HG03103 (cell line): ENCODE results near the gene RANBP9.

Experiments
- ATAC-seq: cut with Tn5 transposase; IDR thresholded peaks from one replicate; pipeline ENCODE4 v1.9.1; 2021; ENCODE audit warnings: low read depth; ENCODE audit not compliant: unreplicated experiment

Gene RANBP9

GRCh38 chr6:13605634-13606033 lies 106.0 kb downstream of the RANBP9 start:
- no peak for ATAC-seq

- ATAC-seq: no peak
Observed at GRCh38 chr6:13604546-13605416, 106.9 kb downstream of the RANBP9 start.

- no peak for ATAC-seq
Observed at GRCh38 chr6:13604135-13604534, 107.5 kb downstream of the RANBP9 start.

GRCh38 chr6:13600036-13600435 lies 111.6 kb downstream of the RANBP9 start:
- ATAC-seq: no peak

GRCh38 chr6:13597073-13597472 lies 114.6 kb downstream of the RANBP9 start:
- no peak for ATAC-seq

- no peak for ATAC-seq
Observed at GRCh38 chr6:13593720-13594119, 117.9 kb downstream of the RANBP9 start.

GRCh38 chr6:13593103-13593502 lies 118.5 kb downstream of the RANBP9 start:
- ATAC-seq: no peak

GRCh38 chr6:13591205-13591921 lies 120.3 kb downstream of the RANBP9 start:
- no peak for ATAC-seq

GRCh38 chr6:13590574-13591153 lies 121.0 kb downstream of the RANBP9 start:
- no peak for ATAC-seq

GRCh38 chr6:13589801-13590200 lies 121.8 kb downstream of the RANBP9 start:
- ATAC-seq: no peak

GRCh38 chr6:13586603-13587542 lies 124.8 kb downstream of the RANBP9 start:
- ATAC-seq: no peak

GRCh38 chr6:13581700-13582229 lies 129.9 kb downstream of the RANBP9 start:
- ATAC-seq: no peak

- no peak for ATAC-seq
Observed at GRCh38 chr6:13579911-13580310, 131.7 kb downstream of the RANBP9 start.

GRCh38 chr6:13577926-13578325 lies 133.7 kb downstream of the RANBP9 start:
- no peak for ATAC-seq

GRCh38 chr6:13576017-13576416 lies 135.6 kb downstream of the RANBP9 start:
- ATAC-seq: no peak

- no peak for ATAC-seq
Observed at GRCh38 chr6:13575377-13575775, 136.3 kb downstream of the RANBP9 start.

GRCh38 chr6:13574571-13575376 lies 136.9 kb downstream of the RANBP9 start, which contains the start of gene SIRT5:
TSS of gene SIRT5 (plus strand) at chr6:13574601. CDS start at chr6:13584111, 9,510 bp downstream.
- ATAC-seq: peak; percentile 52

- ATAC-seq: peak; percentile 76
Observed at GRCh38 chr6:13574149-13574570, 137.5 kb downstream of the RANBP9 start.

- ATAC-seq: no peak
Observed at GRCh38 chr6:13573669-13574110, 137.9 kb downstream of the RANBP9 start.
